ENCODE measurements around the gene RBM17.

RBM17 gene

DNA sequence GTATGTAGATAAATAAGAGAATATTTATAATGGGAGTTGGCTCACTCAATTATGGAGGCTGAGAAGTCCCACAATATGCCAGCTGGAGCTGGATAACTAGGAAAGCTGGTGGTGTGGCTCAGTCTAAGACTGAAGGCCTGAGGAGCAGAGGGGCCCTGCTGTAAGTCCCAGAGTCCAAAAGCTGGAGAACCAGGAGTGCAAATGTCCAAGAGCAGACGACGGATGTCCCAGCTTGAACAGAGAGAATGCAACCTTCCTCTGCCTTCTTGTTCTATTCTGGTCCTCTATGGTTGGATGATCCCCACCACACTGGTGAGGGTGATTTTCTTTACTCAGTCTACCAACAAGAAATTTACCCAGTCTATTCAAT, 39.8 kb upstream of the RBM17 start:
- Histone ChIP-seq H3K9me3 (no peaks in the 10 kb centered on the region), H3K27ac (no peak overlapping the region), H3K4me1 (ENCODE audit: control insufficient read depth in 1 of 2, insufficient read depth in 1 of 2, low read depth in 1 of 2, low read length in 1 of 2) (peaks cover 6 to 32% of the 10 kb centered on the region in 2 experiments), H3K27me3 (peaks cover 54% of the 10 kb centered on the region), H3K36me3 (no peaks in the 10 kb centered on the region), H3K4me3 (ENCODE audit: low read depth in 1 of 2, low read length in 1 of 2) (no peak overlapping the region)
- no peak for TF ChIP-seq CTCF (IDR thresholded peaks at IDR 0.05)

GRCh38 chr10:6050801-6051445, 37.9 kb upstream of the RBM17 start:
- H3K9me3 ChIP-seq: no peaks in the 10 kb centered on the region
- no peak for TF ChIP-seq CTCF (IDR thresholded peaks at IDR 0.05)
- peak overlapping the region; percentile 37 to 40 for H3K4me3 ChIP-seq (ENCODE audit: low read depth in 1 of 2, low read length in 1 of 2)
- peaks cover 35% of the 10 kb centered on the region for H3K27me3 ChIP-seq
- H3K27ac ChIP-seq: peak overlapping the region; percentile 29
- H3K36me3 ChIP-seq: no peaks in the 10 kb centered on the region
- peaks cover 6 to 33% of the 10 kb centered on the region in 2 experiments for H3K4me1 ChIP-seq (ENCODE audit: control insufficient read depth in 1 of 2, insufficient read depth in 1 of 2, low read depth in 1 of 2, low read length in 1 of 2)

GRCh38 chr10:6052247-6053221, 36.3 kb upstream of the RBM17 start:
- H3K36me3 ChIP-seq: no peaks in the 10 kb centered on the region
- H3K4me3 ChIP-seq (ENCODE audit: low read depth in 1 of 2, low read length in 1 of 2): no peak overlapping the region
- no peak for TF ChIP-seq CTCF (IDR thresholded peaks at IDR 0.05)
- H3K27ac ChIP-seq: no peak overlapping the region
- H3K9me3 ChIP-seq: no peaks in the 10 kb centered on the region
- H3K27me3 ChIP-seq: peaks cover 29% of the 10 kb centered on the region
- H3K4me1 ChIP-seq (ENCODE audit: control insufficient read depth in 1 of 2, insufficient read depth in 1 of 2, low read depth in 1 of 2, low read length in 1 of 2): peaks cover 6 to 33% of the 10 kb centered on the region in 2 experiments

GRCh38 chr10:6053303-6053702, 35.5 kb upstream of the RBM17 start:
- Histone ChIP-seq H3K27me3 (peaks cover 32% of the 10 kb centered on the region), H3K4me3 (ENCODE audit: low read depth in 1 of 2, low read length in 1 of 2) (no peak overlapping the region), H3K4me1 (ENCODE audit: control insufficient read depth in 1 of 2, insufficient read depth in 1 of 2, low read depth in 1 of 2, low read length in 1 of 2) (peaks cover 6 to 33% of the 10 kb centered on the region in 2 experiments), H3K27ac (no peak overlapping the region), H3K9me3 (no peaks in the 10 kb centered on the region), H3K36me3 (no peaks in the 10 kb centered on the region)
- no peak for TF ChIP-seq CTCF (IDR thresholded peaks at IDR 0.05)

DNA sequence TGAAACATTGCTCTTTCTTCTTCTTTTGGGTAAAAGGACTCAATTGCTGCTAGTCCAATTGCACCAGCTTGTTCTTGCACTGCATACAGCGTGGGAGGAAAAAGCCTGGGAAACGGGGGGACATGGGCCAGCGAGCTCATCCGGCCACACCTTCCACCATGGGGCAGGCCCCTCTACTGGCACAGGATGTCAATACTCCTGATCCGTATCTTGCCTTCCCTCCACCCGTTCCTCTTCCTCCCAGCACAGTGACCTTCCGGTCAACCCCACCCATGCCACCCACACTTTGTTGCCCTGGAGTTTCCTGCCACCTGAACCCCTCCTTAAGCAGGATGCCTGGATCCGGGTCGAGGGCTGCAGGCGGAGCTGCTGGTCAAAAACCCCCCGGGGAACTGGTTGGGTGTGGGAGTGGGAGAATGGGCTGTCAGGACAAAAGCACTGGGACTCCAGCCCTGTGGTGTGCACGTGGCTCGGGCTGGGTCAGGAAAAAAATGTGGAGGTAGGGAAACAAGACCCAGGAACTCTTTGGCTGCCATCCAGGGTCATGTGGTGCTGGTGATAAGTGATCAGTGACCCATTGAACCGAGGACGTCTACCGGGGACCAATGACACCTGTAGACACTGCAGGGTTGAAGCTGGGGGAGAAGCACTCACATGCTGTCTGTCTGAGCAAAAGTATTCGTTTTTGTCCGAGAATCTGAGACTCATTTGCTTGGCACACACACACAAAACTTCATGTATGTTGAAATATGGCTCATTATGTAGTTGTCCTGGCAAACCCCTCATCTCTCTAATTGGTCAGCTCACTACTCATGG, 34.8 kb upstream of the RBM17 start:
- Histone ChIP-seq H3K36me3 (no peaks in the 10 kb centered on the region), H3K27me3 (peaks cover 32% of the 10 kb centered on the region), H3K4me3 (ENCODE audit: low read depth in 1 of 2, low read length in 1 of 2) (no peak overlapping the region), H3K4me1 (ENCODE audit: control insufficient read depth in 1 of 2, insufficient read depth in 1 of 2, low read depth in 1 of 2, low read length in 1 of 2) (peaks cover 6 to 33% of the 10 kb centered on the region in 2 experiments), H3K27ac (no peak overlapping the region), H3K9me3 (no peaks in the 10 kb centered on the region)
- no peak for TF ChIP-seq CTCF (IDR thresholded peaks at IDR 0.05)
